Measurements from ENCODE around the gene ATL1.

Gene ATL1

GRCh38 chr14:50669441-50669986 is 109.6 kb downstream of the ATL1 start:
- no peak for DNase-seq
- in situ Hi-C loops (cut with HindIII; ENCODE audit: low pct_ligation_motif_present, low pct_unique_long_range_greater_than_20kb, low sequenced_read_pairs): no loop called here

- DNase-seq: no peak
- in situ Hi-C loops (cut with HindIII; ENCODE audit: low pct_ligation_motif_present, low pct_unique_long_range_greater_than_20kb, low sequenced_read_pairs): no loop called here
These were observed 110.4 kb downstream of the ATL1 start for GRCh38 chr14:50670196-50670865.

GRCh38 chr14:50670866-50671256 is 110.9 kb downstream of the ATL1 start:
- in situ Hi-C loops (cut with HindIII; ENCODE audit: low pct_ligation_motif_present, low pct_unique_long_range_greater_than_20kb, low sequenced_read_pairs): no loop called here
- no peak for DNase-seq

- in situ Hi-C loops (cut with HindIII; ENCODE audit: low pct_ligation_motif_present, low pct_unique_long_range_greater_than_20kb, low sequenced_read_pairs): no loop called here
- DNase-seq: no peak
These were observed 115.7 kb downstream of the ATL1 start for GRCh38 chr14:50675597-50675996.

GRCh38 chr14:50676814-50677516 is 117.0 kb downstream of the ATL1 start:
- in situ Hi-C loops (cut with HindIII; ENCODE audit: low pct_ligation_motif_present, low pct_unique_long_range_greater_than_20kb, low sequenced_read_pairs): no loop called here

GRCh38 chr14:50677527-50678063 is 117.7 kb downstream of the ATL1 start:
- in situ Hi-C loops (cut with HindIII; ENCODE audit: low pct_ligation_motif_present, low pct_unique_long_range_greater_than_20kb, low sequenced_read_pairs): no loop called here
- DNase-seq: no peak

More at GRCh38 chr14:50676814-50677516, 117.0 kb downstream of the ATL1 start:
- DNase-seq: no peak

GRCh38 chr14:50678163-50678562 is 118.2 kb downstream of the ATL1 start:
- in situ Hi-C loops (cut with HindIII; ENCODE audit: low pct_ligation_motif_present, low pct_unique_long_range_greater_than_20kb, low sequenced_read_pairs): no loop called here
- no peak for DNase-seq

- in situ Hi-C loops (cut with HindIII; ENCODE audit: low pct_ligation_motif_present, low pct_unique_long_range_greater_than_20kb, low sequenced_read_pairs): no loop called here
- DNase-seq: no peak
These were observed 119.7 kb downstream of the ATL1 start for GRCh38 chr14:50679674-50680073.

Data from ACHN (cell line).